Lower leg skin (tissue), 4 donors: ENCODE results near the gene MTTP. TPM values are rescaled to one million over a fixed set of nuclear protein-coding genes. Genes with fewer than 3 reads are reported as not detected.

Experiments
- DNase-seq, 2 donors: peaks; one replicate each; pipeline ENCODE4 v3.0.0-alpha.2; 2019; ENCODE audit warnings: low spot score in 2 of 2
- H3K4me3 ChIP-seq: fragments of 200-600 bp; sonication (generic); 2 replicates; pipeline ENCODE4 v1.5.1; 2017; ENCODE audit warnings: mild to moderate bottlenecking, low read depth; ENCODE audit not compliant: poor library complexity, severe bottlenecking
- CTCF ChIP-seq, 3 donors: fragments of 450-650 bp; IDR thresholded peaks; one replicate each; pipeline ENCODE4 v1.5.1; 2016; ENCODE audit warnings: antibody characterized with exemption in 3 of 3, mild to moderate bottlenecking in 3 of 3, moderate library complexity in 2 of 3
- POLR2A ChIP-seq, 2 donors: fragments of 450-650 bp; IDR thresholded peaks; one replicate each; pipeline ENCODE4 v1.6.1; 2016 to 2017; ENCODE audit warnings: antibody characterized with exemption in 2 of 2, mild to moderate bottlenecking in 1 of 2, moderate library complexity in 1 of 2
- WGBS, 2 donors: methylation state at CpG; one replicate each; pipeline ENCODE4 v1.1.5; 2018; 5-methylcytosine and 5-hydroxymethylcytosine counted together
- intact Hi-C: fragments of 100-400 bp; cut with DNase I; formaldehyde crosslinking; loops from one replicate; pipeline ENCODE4 v1.15.0; 2023; ENCODE audit warnings: low total_unique reads
- total RNA-seq, 4 donors: library from RNA; depleted of rRNA; stranded (reverse); fragments of >200 nt; gene quantifications; one replicate each; pipeline ENCODE4 v1.1.0, GENCODE V29; 2016

The MTTP gene
- total RNA-seq, 4 donors from 2014 or later = 0.26 to 0.47 TPM; not detected in 2

- intact Hi-C loops = no loop called here
- no peak for TF ChIP-seq CTCF (IDR thresholded peaks at IDR 0.05)
- H3K4me3 ChIP-seq = no peak overlapping the region
- DNase-seq = no peak
- WGBS, 2 donors = 62 to 68% methylated on average over 3 of the region's 3 CpGs
Observed at GRCh38 chr4:99612281-99612680, 37.7 kb downstream of the MTTP start.

DNA sequence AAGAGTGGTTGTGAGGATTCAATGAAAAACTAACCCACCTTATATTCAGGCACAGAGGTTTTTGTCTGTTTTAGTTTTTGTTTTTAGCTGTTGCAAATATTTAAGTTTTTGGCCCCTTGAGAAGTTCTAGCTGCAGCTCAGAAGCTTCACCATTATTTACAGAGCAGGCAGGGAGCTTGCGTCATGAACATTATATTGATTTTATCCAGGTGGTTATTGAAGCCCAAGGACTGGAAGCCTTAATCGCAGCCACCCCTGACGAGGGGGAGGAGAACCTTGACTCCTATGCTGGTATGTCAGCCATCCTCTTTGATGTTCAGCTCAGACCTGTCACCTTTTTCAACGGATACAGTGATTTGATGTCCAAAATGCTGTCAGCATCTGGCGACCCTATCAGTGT, 38.1 kb downstream of the MTTP start:
- H3K4me3 ChIP-seq = no peak overlapping the region
- 32 to 48% methylated on average over 5 of the region's 5 CpGs for WGBS, 2 donors
- DNase-seq = no peak
- no peak for TF ChIP-seq POLR2A (IDR thresholded peaks at IDR 0.05)
- no peak for TF ChIP-seq CTCF (IDR thresholded peaks at IDR 0.05)
- intact Hi-C loops = no loop called here

GRCh38 chr4:99614491-99614890, 39.9 kb downstream of the MTTP start:
- no peak for DNase-seq
- 88 to 90% methylated on average over 1 of the region's 1 CpG for WGBS, 2 donors
- H3K4me3 ChIP-seq = no peak overlapping the region
- TF ChIP-seq POLR2A (IDR thresholded peaks at IDR 0.05) = no peak
- TF ChIP-seq CTCF (IDR thresholded peaks at IDR 0.05) = no peak
- intact Hi-C loops = no loop called here

DNA sequence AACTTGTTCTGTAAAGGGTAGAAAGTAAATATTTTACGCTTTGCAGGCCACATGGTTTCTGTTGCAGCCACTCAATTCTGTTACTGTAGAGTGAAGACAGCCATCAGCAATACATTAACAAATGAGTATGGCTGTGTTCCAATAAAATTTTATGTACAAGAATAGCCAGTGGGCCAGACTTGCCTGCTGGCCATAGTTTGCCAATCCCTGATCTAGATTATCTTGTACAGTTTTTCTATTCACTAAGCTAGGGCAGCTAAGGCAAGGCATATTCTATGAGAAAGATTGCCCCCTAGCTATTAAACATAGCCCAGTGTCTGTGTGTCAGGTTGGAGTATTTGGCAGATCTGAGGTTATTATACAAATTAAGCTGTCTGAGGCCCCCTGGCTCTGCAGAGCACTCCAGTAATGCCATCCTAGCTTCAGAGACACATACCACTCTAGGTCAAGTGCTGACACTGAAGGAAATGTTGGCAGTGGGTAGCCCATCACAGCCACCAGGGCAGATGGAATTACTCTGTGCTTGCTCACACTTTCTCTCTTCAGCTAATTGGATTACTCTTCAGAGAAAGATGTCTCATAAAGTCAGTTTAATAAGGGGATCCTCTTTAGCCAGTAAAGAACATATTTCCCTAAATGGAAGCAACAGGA, 40.7 kb downstream of the MTTP start:
- TF ChIP-seq POLR2A (IDR thresholded peaks at IDR 0.05) (no peak), CTCF (IDR thresholded peaks at IDR 0.05) (no peak)
- no peak overlapping the region for H3K4me3 ChIP-seq
- intact Hi-C loops = no loop called here
- DNase-seq = no peak
- WGBS, 2 donors = 56 to 73% methylated on average over 1 of the region's 1 CpG

- intact Hi-C loops = no loop called here
Observed at GRCh38 chr4:99617374-99617773, 42.8 kb downstream of the MTTP start.

More at GRCh38 chr4:99617374-99617773, 42.8 kb downstream of the MTTP start:
- whole genome bisulfite sequencing, 2 donors = 34 to 40% methylated on average over 1 of the region's 1 CpG
- H3K4me3 ChIP-seq = no peak overlapping the region
- TF ChIP-seq CTCF (IDR thresholded peaks at IDR 0.05) = no peak
- TF ChIP-seq POLR2A (IDR thresholded peaks at IDR 0.05) = no peak
- no peak for DNase-seq
